Upper lobe of left lung (tissue), 6 donors: ENCODE data around the gene DLG2. TPM values are rescaled to one million over a fixed set of nuclear protein-coding genes. Genes with fewer than 3 reads are reported as not detected.
"Not testable (repeated sequence)": the region's sequence is repeated elsewhere in the genome, so short reads cannot be mapped to it uniquely, and the experiment has no call there.

Source experiments
- ATAC-seq, 2 donors: fragments of 200-7000 bp; cut with Tn5 transposase; one replicate each; pipeline ENCODE4 v1.9.1; 2022; ENCODE audit warnings: mild to moderate bottlenecking in 2 of 2, moderate library complexity in 2 of 2; ENCODE audit not compliant: low FRiP score in 2 of 2
- DNase-seq, 2 donors: peaks; one replicate each; pipeline ENCODE4 v3.0.0-alpha.2; 2019 to 2020
- H3K27ac ChIP-seq, 4 donors: fragments of 200-600 bp; sonication (generic); one replicate each; pipeline ENCODE4 v1.5.1; 2016 to 2019
- H3K27me3 ChIP-seq, 4 donors: fragments of 200-600 bp; sonication (generic); one replicate each; pipeline ENCODE4 v1.5.1; 2017 to 2019
- H3K36me3 ChIP-seq, 4 donors: fragments of 200-600 bp; sonication (generic); one replicate each; pipeline ENCODE4 v1.5.1; 2016 to 2019
- H3K4me1 ChIP-seq, 4 donors: fragments of 200-600 bp; sonication (generic); one replicate each; pipeline ENCODE4 v1.5.1; 2018 to 2019
- H3K4me3 ChIP-seq, 4 donors: fragments of 200-600 bp; sonication (generic); one replicate each; pipeline ENCODE4 v1.5.1; 2017 to 2019; ENCODE audit warnings: mild to moderate bottlenecking in 2 of 4, moderate library complexity in 1 of 4
- H3K9me3 ChIP-seq, 4 donors: fragments of 200-600 bp; sonication (generic); one replicate each; pipeline ENCODE4 v1.5.1; 2018 to 2019
- CTCF ChIP-seq, 6 experiments: fragments of 450-650 bp in 4 of 6; fragments of 200-600 bp in 2 of 6; sonication (generic) in 2 of 6; IDR thresholded peaks; one replicate each; pipeline ENCODE4 v1.5.1; 2016 to 2019; ENCODE audit warnings: antibody characterized with exemption in 6 of 6
- EP300 ChIP-seq, 4 donors: sonication (generic); formaldehyde crosslinking; IDR thresholded peaks; one replicate each; pipeline ENCODE4 v1.5.1; 2017; ENCODE audit warnings: antibody characterized with exemption in 4 of 4, control low read depth in 2 of 4
- POLR2A ChIP-seq, 4 donors: fragments of 450-650 bp; IDR thresholded peaks; one replicate each; pipeline ENCODE4 v1.5.1; 2016 to 2017; ENCODE audit warnings: antibody characterized with exemption in 4 of 4, mild to moderate bottlenecking in 2 of 4
- POLR2AphosphoS5 ChIP-seq, 2 donors: sonication (generic); formaldehyde crosslinking; IDR thresholded peaks; one replicate each; pipeline ENCODE4 v1.5.1; 2017; ENCODE audit warnings: antibody characterized with exemption in 2 of 2
- WGBS, 2 donors: methylation state at CpG; one replicate each; pipeline ENCODE4 v1.1.5; 2017 to 2018; 5-methylcytosine and 5-hydroxymethylcytosine counted together
- total RNA-seq, 6 donors: library from RNA; depleted of rRNA in 4 of 6; stranded (reverse); fragments of >200 nt in 4 of 6; gene quantifications; one replicate each; pipeline versions ENCODE4 v1.1.0 to v1.2.1, GENCODE V29; 2016 to 2021
- donor health status: DM: no; HTN: no; CAD: no; lungs with moderate emphysema.
- donor health status: DM: no; HTN: yes; CAD: no; lungs with severe emphysema.

DLG2 gene
- total RNA-seq, 6 donors from 2014 or later = 3.4 to 37.7 (median 9.1) TPM

- Histone ChIP-seq H3K4me3 (no peak overlapping the region), H3K4me1 (no peaks in the 10 kb centered on the region), H3K9me3 (peaks cover 0 to 4% (median 2%) of the 10 kb centered on the region in 4 donors), H3K36me3 (no peaks in the 10 kb centered on the region), H3K27me3 (no peaks in the 10 kb centered on the region), H3K27ac (no peak overlapping the region)
- DNase-seq = no peak
- TF ChIP-seq POLR2A (IDR thresholded peaks at IDR 0.05) (no peak), EP300 (IDR thresholded peaks at IDR 0.05) (no peak), CTCF (IDR thresholded peaks at IDR 0.05) (no peak), POLR2AphosphoS5 (IDR thresholded peaks at IDR 0.05) (no peak)
- no peak for ATAC-seq
- WGBS, 2 donors = 59 to 61% methylated on average over 2 of the region's 2 CpGs
Measured at GRCh38 chr11:83427943-83428342, 2199.2 kb downstream of the DLG2 start.

DNA sequence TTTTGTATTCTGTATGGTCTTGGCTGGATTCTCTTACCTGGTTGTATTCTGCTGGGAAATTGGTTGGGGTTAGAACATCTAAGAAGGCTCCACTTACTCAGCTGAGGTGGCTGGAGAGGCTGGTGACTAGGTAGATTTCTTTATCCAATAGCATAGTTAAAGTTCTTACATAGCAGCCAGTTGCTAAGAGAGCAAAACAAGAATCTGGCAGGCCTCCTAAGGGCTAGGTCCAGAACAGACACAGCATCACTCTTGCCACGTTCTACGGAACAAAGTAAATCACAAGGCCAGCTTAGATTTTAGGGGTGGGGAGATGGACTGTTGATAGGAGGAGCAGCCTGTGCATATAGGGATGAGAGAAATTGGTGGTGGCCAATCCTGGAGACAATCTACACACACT lies 2199.6 kb downstream of the DLG2 start:
- Histone ChIP-seq H3K9me3 (peaks cover 0 to 9% (median 5%) of the 10 kb centered on the region in 4 donors), H3K36me3 (no peaks in the 10 kb centered on the region), H3K4me3 (no peak overlapping the region), H3K27ac (no peak overlapping the region), H3K27me3 (no peaks in the 10 kb centered on the region), H3K4me1 (no peaks in the 10 kb centered on the region)
- no peak for ATAC-seq
- no peak for DNase-seq
- 78 to 93% methylated on average over 2 of the region's 2 CpGs for WGBS, 2 donors
- TF ChIP-seq POLR2AphosphoS5 (IDR thresholded peaks at IDR 0.05) = no peak
- no peak for TF ChIP-seq POLR2A (IDR thresholded peaks at IDR 0.05)
- no peak for TF ChIP-seq CTCF (IDR thresholded peaks at IDR 0.05)
- no peak for TF ChIP-seq EP300 (IDR thresholded peaks at IDR 0.05)

DNA sequence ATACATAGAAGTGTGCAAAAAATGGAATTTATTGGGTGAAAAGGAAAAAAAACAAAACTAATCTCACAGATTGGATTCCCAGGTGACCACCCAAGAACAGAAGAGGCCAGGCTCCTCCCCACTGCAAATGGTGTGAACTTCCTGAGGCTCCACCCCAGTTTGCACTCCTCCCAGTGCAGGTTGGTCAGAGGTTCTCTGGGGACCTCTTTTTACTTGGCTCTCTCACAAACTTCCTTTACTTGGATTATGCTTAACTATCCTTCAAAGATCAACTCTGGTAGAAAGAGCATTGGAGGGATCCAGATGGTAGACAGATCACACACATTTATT lies 2202.0 kb downstream of the DLG2 start:
- TF ChIP-seq POLR2AphosphoS5 (IDR thresholded peaks at IDR 0.05) = no peak
- no peak for TF ChIP-seq CTCF (IDR thresholded peaks at IDR 0.05)
- no peak for TF ChIP-seq EP300 (IDR thresholded peaks at IDR 0.05)
- TF ChIP-seq POLR2A (IDR thresholded peaks at IDR 0.05) = no peak
- H3K4me1 ChIP-seq = no peaks in the 10 kb centered on the region
- peaks cover 0 to 17% (median 6%) of the 10 kb centered on the region in 4 donors for H3K9me3 ChIP-seq
- no peak for DNase-seq
- no peak overlapping the region for H3K27ac ChIP-seq
- H3K27me3 ChIP-seq = no peaks in the 10 kb centered on the region
- H3K4me3 ChIP-seq = no peak overlapping the region
- ATAC-seq = no peak
- H3K36me3 ChIP-seq = no peaks in the 10 kb centered on the region

DNA sequence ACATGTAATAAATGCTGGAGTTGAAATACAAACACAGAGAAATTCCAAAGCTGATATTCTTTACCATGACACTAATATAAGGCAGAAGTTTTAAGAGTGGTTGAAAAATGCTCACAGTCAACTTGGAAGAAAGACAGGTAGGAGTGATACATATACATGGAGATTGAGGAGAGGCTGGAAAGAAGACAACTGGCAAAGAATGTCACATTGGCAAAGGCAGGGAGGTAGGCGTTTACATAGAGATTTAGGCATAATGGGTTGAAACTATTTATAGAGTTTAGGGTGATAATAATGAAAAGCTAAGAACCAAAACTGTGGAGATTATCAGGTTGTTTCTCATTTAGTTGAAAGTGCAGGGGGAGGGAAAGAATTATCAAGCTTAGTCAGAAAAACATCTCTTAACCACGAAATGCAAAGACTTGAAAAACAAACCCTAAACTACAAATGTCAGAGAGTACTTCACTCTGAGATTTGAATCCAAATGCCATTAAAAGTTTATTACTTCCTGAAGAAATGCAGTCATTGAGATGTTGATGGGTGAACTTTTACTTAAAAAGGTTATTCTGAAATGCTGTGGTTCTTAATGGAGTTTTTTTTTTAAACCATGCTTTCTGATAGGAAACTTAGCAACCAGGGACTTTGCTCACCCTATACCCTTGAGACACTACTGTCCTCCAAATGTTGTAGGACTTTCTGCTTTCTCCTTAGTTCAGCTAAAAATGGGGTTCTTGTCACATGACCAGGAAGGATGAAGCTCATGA lies 2202.6 kb downstream of the DLG2 start:
- Histone ChIP-seq H3K9me3 (peaks cover 0 to 17% (median 6%) of the 10 kb centered on the region in 4 donors), H3K4me3 (no peak overlapping the region), H3K27ac (no peak overlapping the region), H3K36me3 (no peaks in the 10 kb centered on the region), H3K27me3 (no peaks in the 10 kb centered on the region), H3K4me1 (no peaks in the 10 kb centered on the region)
- no peak for TF ChIP-seq POLR2AphosphoS5 (IDR thresholded peaks at IDR 0.05)
- no peak for TF ChIP-seq CTCF (IDR thresholded peaks at IDR 0.05)
- no peak for TF ChIP-seq POLR2A (IDR thresholded peaks at IDR 0.05)
- TF ChIP-seq EP300 (IDR thresholded peaks at IDR 0.05) = no peak
- ATAC-seq = no peak
- no peak for DNase-seq
- 64 to 65% methylated on average over 2 of the region's 2 CpGs for WGBS, 2 donors

- H3K9me3 ChIP-seq = peaks cover 0 to 17% (median 6%) of the 10 kb centered on the region in 4 donors
- H3K27ac ChIP-seq, H3K4me3 ChIP-seq, DNase-seq, ATAC-seq, H3K36me3 ChIP-seq, H3K27me3 ChIP-seq, H3K4me1 ChIP-seq: not testable (repeated sequence)
- WGBS, 2 donors = 73 to 80% methylated on average over 5 of the region's 5 CpGs
Measured at GRCh38 chr11:83422641-83423040, 2204.5 kb downstream of the DLG2 start.
